ENCODE results near the gene KDM1B.

DNA sequence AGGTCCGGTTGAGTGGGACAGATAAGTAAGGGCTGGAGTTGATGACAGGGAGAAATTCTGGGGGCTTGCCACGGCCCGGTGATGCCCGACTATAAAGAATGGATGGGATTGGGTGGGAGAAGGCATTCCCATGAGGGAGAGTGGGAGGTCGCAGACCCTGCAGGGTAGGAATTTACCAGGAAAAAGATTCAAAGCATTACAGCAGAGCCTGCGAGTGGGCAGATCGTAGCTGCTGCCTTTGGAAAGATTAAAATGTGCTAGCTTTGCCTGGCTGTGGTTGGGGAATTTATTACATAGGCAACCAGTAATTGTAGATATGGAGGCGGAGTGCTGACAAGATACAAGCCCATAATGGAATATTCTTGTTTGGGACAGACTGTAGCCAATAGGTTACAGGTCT, 49.5 kb downstream of the KDM1B start:
- TF ChIP-seq, protein P1, sequence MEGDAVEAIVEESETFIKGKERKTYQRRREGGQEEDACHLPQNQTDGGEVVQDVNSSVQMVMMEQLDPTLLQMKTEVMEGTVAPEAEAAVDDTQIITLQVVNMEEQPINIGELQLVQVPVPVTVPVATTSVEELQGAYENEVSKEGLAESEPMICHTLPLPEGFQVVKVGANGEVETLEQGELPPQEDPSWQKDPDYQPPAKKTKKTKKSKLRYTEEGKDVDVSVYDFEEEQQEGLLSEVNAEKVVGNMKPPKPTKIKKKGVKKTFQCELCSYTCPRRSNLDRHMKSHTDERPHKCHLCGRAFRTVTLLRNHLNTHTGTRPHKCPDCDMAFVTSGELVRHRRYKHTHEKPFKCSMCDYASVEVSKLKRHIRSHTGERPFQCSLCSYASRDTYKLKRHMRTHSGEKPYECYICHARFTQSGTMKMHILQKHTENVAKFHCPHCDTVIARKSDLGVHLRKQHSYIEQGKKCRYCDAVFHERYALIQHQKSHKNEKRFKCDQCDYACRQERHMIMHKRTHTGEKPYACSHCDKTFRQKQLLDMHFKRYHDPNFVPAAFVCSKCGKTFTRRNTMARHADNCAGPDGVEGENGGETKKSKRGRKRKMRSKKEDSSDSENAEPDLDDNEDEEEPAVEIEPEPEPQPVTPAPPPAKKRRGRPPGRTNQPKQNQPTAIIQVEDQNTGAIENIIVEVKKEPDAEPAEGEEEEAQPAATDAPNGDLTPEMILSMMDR (conservative IDR thresholded peaks at IDR 0.05; ENCODE audit: low read length), result no peak
- no peak for TF ChIP-seq EZH2phosphoT487 (IDR thresholded peaks at IDR 0.05; ENCODE audit: borderline replicate concordance)
